Chondrocyte (in vitro differentiated cells): ENCODE data around the gene SNX19. TPM values are rescaled to one million over a fixed set of nuclear protein-coding genes. Genes with fewer than 3 reads are reported as not detected.
A peak's percentile ranks its signal among the peaks of the same experiment; 100 is the strongest.

Experiments used
- DNase-seq: peaks from one replicate; pipeline ENCODE4 v3.0.0; 2021; ENCODE audit warnings: mixed read lengths, low spot score
- H3K27ac Mint-ChIP-seq: one replicate; pipeline ENCODE4 v1.8.0; 2021; ENCODE audit warnings: mild to moderate bottlenecking, moderate library complexity, mixed read lengths; ENCODE audit not compliant: unreplicated experiment
- H3K27me3 Mint-ChIP-seq: 2 replicates; pipeline ENCODE4 v1.8.0; 2021; ENCODE audit warnings: low read depth, mixed read lengths
- H3K36me3 Mint-ChIP-seq: 2 replicates; pipeline ENCODE4 v1.8.0; 2021; ENCODE audit warnings: low read depth, mixed read lengths
- H3K4me1 Mint-ChIP-seq: 2 replicates; pipeline ENCODE4 v1.8.0; 2021; ENCODE audit warnings: low read depth, mild to moderate bottlenecking, mixed read lengths
- H3K4me3 Mint-ChIP-seq: one replicate; pipeline ENCODE4 v1.8.0; 2021; ENCODE audit warnings: mild to moderate bottlenecking, moderate library complexity, mixed read lengths; ENCODE audit not compliant: unreplicated experiment
- H3K9me3 Mint-ChIP-seq: 2 replicates; pipeline ENCODE4 v1.8.0; 2021; ENCODE audit warnings: low read depth, mixed read lengths
- total RNA-seq: library from RNA; stranded (reverse); gene quantifications from 3 replicates; pipeline ENCODE4 v1.2.1, GENCODE V29; 2021
- TF ChIP-seq, protein P1 (sequence below): fragments of 200-600 bp; sonication (generic); IDR thresholded peaks from 2 replicates; pipeline ENCODE4 v1.5.0; 2021; ENCODE audit warnings: antibody characterized with exemption, mild to moderate bottlenecking, moderate library complexity

SNX19 gene
- total RNA-seq, 1 donor from 2014 or later = 55.8 TPM

DNA sequence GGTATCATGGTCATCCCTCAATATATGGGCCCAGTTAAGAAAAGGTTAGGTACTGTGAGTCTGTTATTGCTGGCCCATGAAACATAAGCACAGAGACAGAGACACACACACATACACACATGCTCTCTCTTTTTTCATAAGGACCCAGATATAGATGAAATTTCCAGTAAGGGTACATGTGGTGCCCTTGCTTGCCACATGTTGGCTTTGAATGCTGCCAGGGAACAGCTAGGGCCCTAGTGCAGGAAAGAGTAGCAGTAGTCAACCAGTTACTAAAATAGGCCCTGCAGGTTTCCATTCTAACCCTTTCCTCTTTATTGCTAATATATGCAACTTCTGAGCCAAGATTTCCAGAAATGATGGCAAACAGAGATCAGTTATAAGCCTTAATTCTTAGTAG, 9.1 kb downstream of the SNX19 start:
- no peak overlapping the region for H3K4me3 Mint-ChIP-seq
- peaks cover 2% of the 10 kb centered on the region for H3K9me3 Mint-ChIP-seq
- peaks cover 43% of the 10 kb centered on the region for H3K36me3 Mint-ChIP-seq
- no peak for DNase-seq
- TF ChIP-seq, protein P1, sequence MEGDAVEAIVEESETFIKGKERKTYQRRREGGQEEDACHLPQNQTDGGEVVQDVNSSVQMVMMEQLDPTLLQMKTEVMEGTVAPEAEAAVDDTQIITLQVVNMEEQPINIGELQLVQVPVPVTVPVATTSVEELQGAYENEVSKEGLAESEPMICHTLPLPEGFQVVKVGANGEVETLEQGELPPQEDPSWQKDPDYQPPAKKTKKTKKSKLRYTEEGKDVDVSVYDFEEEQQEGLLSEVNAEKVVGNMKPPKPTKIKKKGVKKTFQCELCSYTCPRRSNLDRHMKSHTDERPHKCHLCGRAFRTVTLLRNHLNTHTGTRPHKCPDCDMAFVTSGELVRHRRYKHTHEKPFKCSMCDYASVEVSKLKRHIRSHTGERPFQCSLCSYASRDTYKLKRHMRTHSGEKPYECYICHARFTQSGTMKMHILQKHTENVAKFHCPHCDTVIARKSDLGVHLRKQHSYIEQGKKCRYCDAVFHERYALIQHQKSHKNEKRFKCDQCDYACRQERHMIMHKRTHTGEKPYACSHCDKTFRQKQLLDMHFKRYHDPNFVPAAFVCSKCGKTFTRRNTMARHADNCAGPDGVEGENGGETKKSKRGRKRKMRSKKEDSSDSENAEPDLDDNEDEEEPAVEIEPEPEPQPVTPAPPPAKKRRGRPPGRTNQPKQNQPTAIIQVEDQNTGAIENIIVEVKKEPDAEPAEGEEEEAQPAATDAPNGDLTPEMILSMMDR = no peak
- H3K27ac Mint-ChIP-seq = peak overlapping the region; percentile 65
- peaks cover 41% of the 10 kb centered on the region for H3K4me1 Mint-ChIP-seq
- no peaks in the 10 kb centered on the region for H3K27me3 Mint-ChIP-seq

DNA sequence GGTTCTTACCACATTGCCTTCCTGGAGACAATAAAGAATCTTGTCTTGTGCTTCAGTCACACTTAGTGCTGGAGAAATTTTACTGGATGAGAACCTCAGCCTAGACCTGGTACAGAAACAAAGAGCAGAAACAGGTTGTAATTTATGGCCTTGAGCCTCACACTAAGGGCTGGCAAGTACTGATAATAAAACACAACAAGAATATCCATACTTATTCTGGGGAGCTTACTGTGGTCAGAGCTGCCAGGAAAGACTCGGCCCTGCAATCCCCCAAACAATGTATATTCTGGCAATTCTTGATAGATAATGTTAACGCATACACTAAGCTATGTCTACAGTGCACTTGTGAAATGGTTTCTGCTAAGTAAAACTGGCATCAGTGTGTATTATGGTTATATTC, 9.7 kb downstream of the SNX19 start:
- Mint-ChIP-seq H3K27me3 (no peaks in the 10 kb centered on the region), H3K27ac (no peak overlapping the region), H3K4me3 (no peak overlapping the region), H3K4me1 (peaks cover 36% of the 10 kb centered on the region), H3K36me3 (peaks cover 42% of the 10 kb centered on the region), H3K9me3 (peaks cover 2% of the 10 kb centered on the region)
- TF ChIP-seq, protein P1 = no peak
- no peak for DNase-seq

DNA sequence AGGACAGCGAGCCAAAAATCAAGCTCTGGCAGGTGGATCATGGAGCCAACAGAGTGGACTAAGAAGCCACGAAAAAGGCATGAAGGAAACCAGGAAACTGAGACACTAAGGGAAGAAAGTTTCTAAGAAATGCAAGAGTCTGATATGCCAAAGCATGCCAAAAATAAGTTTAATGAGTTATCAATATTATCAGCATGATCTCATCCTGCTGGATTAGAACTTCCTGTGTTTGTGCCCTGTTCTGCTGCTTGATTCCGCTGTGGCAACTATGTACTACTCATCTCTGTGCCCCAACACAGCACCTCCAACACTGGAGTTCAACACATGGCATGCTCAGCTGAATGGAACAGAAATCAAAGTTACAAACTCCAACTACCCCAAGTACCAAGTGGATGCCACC, 10.8 kb downstream of the SNX19 start:
- no peak for DNase-seq
- Mint-ChIP-seq H3K4me3 (no peak overlapping the region), H3K27ac (no peak overlapping the region), H3K9me3 (peaks cover 2% of the 10 kb centered on the region), H3K4me1 (peaks cover 35% of the 10 kb centered on the region), H3K27me3 (no peaks in the 10 kb centered on the region), H3K36me3 (peaks cover 45% of the 10 kb centered on the region)
- TF ChIP-seq, protein P1 = no peak

DNA sequence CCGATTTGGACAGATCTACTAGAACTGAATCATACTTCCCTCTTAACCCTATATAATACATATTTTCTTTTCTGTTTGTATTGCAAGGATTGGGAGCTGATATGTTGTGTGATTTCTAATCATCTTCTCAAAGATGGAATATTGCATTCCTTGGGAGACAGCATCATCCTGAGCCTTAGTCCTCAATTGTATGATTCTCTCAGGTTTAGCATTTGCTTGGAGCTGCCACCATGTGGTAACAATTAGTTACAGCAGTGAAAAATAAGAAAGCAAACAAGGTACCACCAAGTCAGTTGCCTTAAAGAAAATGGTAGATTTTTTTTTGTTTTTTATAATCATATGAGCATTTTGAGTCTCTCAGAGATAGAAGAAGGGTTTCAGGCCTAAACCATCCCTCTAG, 11.9 kb downstream of the SNX19 start:
- TF ChIP-seq, protein P1 = peak; percentile 73
- no peaks in the 10 kb centered on the region for H3K27me3 Mint-ChIP-seq
- H3K36me3 Mint-ChIP-seq = peaks cover 45% of the 10 kb centered on the region
- no peak overlapping the region for H3K27ac Mint-ChIP-seq
- DNase-seq = no peak
- no peak overlapping the region for H3K4me3 Mint-ChIP-seq
- peaks cover 2% of the 10 kb centered on the region for H3K9me3 Mint-ChIP-seq
- peaks cover 24% of the 10 kb centered on the region for H3K4me1 Mint-ChIP-seq

DNA sequence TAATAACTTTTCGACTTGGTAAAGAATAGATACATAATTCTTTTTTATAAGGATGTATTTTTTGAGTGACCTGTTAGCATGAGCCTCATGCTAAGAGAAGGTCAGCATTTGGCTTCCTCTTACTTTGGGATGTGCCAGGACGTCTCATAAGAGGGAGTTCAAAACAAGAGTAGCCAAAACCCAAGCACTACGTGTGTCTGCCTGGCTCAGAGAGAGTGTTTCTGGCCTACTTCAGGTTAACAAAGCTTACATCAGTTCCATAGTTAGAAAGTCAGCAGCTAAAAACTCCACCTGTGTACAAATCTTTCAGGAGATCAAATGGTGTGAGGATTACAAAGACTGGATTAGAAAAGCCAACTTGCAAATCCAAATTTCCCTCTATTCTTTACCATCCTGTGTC, 13.9 kb downstream of the SNX19 start:
- no peak for DNase-seq
- H3K4me1 Mint-ChIP-seq = peaks cover 15% of the 10 kb centered on the region
- peaks cover 2% of the 10 kb centered on the region for H3K9me3 Mint-ChIP-seq
- TF ChIP-seq, protein P1 = no peak
- H3K27me3 Mint-ChIP-seq = no peaks in the 10 kb centered on the region
- H3K4me3 Mint-ChIP-seq = no peak overlapping the region
- H3K27ac Mint-ChIP-seq = no peak overlapping the region
- peaks cover 45% of the 10 kb centered on the region for H3K36me3 Mint-ChIP-seq
